Measurements from ENCODE around the gene CDH12.
"Not testable (repeated sequence)": the region's sequence is repeated elsewhere in the genome, so short reads cannot be mapped to it uniquely, and the experiment has no call there.

The CDH12 gene

DNA sequence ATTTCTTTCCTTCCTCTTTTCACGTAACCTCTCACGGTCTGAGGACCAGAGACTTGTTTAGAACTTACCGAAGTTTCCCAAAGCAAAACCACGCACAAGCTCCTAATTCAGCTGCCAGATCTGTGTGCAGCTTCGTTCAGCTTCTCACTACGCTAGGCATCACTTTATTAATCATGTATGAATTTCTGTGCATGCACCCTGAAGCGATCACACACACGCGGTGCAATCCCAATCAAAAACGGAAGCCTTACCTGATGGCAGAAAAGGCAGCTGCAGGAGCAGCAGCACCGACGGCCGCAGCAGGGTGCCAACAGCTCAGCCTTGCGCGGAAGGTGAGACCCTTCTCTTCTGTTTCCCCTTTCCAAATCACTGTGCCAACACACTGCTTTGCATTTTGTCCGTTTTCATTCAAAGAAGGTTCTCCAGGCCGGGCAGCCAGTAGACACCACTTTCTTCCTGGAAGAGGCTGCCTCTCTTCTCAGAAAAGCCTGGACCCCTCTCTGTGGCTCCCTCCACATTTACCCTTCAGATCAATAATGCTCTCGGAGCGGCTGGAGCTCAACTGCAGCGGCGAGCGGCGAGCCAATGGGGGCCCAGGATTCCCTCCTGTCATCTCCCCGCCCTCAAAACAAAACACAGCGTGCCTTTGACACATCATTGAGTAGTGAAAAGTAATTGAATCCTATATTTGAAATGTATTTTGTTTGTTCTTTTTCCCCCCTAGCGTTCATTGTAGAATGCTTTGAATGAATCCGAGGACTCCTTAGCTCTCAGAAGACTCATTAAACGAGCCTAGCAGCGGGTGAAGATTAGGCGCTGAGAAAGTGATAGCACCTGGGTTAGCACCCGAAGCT lies at the start of gene CDH12:
TSS of gene CDH12 (minus strand) at position 538 of the 854 bp plus-strand sequence.
- DNase-seq (ENCODE audit: low spot score) = no peak

DNA sequence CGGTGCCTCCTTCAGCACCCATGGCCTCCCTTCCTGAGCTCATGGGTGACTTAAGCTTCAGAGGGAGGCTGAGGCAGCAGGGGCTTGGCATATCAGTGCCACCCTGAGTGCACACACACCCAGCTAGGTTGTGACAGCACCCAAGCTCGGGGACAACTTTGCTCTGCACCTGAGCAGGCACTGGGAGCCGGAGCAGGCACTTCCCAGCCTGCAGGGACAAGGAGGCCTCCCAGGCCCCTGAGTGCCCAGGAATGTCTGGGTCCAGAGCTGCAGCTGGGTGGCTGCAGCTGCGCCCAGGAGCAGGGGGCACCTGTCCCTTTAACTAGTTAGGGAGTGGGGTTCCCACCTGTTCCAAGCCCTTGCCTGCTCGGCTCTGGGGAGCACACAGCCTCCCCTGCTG lies 48.7 kb upstream of the CDH12 start:
- DNase-seq (ENCODE audit: low spot score) = no peak

DNA sequence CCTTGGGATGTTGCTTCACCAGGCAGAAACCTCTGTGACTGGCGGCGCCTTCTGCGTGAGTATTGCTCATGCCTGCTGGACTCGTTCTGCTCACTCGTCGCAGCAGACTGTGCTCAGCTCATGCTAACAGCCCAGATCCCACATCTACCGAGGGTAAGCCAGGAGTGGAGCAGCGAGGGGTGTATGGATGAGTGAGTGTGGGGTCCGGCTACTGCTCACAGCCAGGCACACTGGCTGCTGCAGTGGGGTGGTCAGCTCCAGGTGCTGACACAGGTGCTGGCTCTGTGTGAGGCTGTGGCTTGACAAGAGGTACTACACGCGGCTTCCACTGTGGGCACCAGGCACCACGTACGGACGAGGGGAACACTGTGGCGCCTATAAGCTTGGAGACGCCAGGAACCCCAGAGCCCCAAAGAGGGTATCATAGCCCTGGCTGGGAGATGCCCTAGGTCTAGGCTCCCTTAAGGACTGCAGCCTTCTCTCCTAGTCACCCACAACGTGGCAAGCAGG lies 47.7 kb upstream of the CDH12 start:
- DNase-seq (ENCODE audit: low spot score) = no peak

DNA sequence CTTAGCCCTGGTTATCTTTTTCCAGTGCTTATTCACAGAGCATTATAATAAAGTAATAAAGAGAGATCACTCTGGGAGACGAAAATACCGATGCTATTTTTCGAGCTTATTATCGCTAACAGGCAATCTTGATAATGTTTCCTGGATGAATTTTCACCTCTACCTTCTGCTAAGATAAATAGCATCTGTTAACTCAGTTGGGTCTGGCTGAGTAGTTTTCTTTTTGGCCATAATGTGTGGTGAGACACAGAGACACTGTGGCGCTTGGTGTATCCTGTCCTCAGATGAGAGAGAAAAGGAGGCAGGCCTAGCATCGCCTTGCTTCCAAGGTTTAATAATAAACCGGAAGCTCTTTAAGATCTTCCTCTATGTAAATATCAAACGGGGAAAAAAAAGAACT lies 46.2 kb upstream of the CDH12 start:
- DNase-seq (ENCODE audit: low spot score) = no peak

DNA sequence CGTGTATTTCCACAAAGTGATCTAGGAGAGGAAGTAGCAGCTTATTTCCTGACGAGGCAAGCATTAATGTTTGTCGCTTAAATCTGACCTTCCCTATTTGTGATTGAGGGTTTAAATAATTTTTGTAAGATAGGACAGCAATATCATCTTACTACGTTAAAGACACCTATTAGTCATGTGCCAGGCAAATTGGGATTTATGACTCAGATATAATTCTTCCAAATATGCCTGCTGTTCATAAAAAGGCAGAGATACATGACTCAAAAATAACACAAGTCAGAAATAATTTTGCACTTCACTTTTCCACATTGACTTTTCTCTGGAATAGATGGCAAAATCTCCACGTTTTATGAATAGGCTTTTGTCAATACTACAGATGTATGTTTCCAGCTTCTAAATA lies 43.0 kb upstream of the CDH12 start:
- no peak for DNase-seq (ENCODE audit: low spot score)

DNA sequence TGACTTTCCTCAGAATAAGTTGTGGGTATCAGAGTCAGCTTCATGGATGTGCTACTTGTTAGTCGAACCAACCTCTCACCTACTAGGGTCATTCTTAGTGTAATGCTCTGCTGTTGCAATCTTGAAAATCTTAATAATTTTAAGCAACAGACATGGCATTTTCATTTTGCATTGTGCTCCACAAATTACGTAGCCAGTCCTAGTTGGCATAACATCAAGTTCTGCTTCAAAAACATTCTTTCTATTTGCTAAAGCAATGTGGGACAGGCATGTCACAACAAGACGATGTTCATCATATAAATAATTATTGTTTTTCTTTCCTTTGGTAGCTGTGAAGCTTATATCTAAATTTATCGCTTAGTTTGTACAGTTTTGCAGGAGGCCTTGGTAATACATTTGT lies 39.3 kb upstream of the CDH12 start:
- DNase-seq (ENCODE audit: low spot score) = no peak

DNA sequence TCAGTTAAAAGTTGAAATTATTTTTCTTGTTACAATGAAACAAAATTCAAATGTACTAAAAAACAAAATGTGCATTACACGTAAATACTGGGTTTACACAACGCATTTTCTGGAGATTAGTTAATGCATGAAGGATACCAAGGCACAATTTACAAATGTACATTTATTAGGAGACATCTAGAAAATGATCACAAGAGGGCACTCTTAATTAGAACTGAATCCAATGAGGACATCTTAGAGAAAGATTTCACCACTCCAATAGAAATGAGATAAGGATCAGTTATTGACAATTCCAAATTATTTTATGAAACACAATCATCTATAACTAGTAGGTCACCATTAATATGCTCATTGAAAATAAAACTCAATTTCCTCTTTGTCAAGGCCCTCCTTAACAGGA lies 36.6 kb upstream of the CDH12 start:
- no peak for DNase-seq (ENCODE audit: low spot score)

DNA sequence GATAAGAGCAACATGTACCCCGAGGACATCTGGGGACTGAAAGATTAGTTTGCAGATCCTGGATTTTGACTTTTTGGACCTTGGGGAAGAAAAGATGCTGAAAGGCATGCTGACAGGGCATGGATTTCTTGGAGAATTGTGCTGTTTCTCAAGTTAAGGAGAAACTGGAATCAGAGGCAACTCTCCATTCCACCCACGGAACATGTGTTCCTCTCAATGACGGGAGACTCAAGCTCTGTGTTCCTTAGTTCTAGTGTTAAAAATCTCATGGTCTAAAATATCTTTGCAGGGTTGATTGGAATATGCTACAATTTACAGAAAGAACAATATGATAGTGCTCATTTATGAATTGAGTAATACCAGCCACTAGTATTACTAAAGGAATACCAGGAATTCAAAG lies 34.4 kb upstream of the CDH12 start:
- no peak for DNase-seq (ENCODE audit: low spot score)

DNA sequence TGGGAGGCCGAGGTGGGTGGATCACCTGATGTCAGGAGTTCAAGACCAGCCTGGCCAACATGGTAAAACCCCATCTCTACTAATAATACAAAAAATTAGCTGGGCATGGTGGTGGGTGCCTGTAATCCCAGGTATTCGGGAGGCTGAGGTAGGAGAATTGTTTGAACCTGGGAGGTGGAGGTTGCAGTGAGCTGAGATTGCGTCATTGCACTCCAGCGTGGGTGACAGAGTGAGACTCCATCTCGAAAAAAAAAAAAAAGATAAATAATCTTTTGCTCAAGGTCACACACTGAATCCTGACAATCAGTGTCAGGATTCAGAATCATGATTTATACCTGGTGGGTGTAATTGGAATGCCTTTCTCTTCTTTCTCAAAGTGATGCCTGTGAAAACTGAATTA lies 5.8 kb upstream of the CDH12 start:
- DNase-seq (ENCODE audit: low spot score) = not testable (repeated sequence)

DNA sequence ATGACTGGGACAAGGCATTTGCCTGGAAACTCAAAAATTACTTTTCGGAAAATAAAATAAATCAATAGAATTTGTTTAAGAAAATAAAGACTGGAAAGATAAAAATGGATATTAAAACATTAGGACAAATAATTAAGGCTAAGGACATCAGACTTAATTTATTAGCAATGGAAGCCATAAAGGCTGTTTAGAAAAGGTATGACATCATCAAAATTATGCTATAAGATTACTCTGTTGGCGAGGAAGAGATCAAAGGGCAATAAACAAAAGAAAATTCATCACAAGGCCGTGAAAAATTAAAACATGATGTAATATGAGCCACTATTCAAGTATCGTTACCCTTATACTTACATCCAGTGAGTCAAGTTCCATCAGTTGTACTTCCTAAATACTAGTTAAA lies 2.7 kb upstream of the CDH12 start:
- DNase-seq (ENCODE audit: low spot score) = no peak

DNA sequence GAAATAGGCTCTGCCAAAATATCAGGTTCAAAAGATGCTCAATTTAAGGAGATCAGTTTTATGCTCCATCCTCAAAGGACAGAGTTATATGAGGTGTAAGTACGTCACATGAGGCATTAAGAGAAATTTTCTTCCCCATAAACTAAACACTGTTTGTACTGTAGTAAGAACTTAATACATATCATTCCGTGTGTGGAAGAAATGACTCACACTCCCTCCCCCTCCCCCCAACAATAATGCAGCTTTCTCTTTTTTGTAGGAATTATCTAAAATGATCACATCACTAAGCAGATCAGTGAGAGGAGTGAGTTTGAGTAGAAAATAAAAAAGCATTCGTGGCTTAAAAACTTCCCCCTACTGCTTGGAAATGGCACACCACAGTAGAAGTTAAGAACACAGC lies 2.2 kb downstream of the CDH12 start:
- DNase-seq (ENCODE audit: low spot score) = no peak

DNA sequence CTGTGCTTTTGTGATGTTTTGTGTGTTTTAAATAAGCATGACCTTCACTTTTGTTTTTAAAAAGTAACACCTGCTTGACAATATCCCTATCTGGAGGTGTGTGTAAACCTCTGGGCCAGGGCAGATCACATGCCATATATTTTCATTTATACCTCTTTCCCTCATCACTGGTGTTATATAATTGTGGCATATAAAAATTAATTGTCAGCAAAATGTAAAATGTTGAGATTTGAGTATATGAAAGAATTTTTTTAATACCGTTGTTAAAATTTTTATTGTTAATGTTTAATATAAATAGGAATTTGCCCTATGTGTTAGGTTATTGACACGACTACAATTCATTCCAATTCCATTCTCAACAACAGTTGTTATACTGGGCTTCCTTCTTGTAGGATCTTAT lies 6.5 kb downstream of the CDH12 start:
- no peak for DNase-seq (ENCODE audit: low spot score)

DNA sequence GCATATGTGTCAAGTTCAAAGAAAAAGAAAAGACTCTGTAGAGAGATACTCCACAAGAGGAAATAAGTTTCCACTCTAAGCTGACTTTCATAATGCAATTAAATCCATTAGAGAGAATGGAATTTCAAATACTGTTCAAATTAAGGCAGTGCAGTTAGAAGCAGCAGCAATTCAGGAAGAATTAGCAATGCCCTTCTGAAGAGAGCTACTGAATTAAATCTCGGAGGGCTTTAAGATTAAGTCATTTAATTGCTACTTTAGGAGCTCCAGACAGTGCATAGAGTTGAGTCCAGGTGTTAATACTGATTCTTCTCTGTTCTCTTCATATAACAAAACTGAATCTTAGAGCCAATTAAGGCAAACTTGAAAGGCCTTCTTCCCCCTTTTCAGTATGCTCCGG lies 8.5 kb downstream of the CDH12 start:
- no peak for DNase-seq (ENCODE audit: low spot score)

DNA sequence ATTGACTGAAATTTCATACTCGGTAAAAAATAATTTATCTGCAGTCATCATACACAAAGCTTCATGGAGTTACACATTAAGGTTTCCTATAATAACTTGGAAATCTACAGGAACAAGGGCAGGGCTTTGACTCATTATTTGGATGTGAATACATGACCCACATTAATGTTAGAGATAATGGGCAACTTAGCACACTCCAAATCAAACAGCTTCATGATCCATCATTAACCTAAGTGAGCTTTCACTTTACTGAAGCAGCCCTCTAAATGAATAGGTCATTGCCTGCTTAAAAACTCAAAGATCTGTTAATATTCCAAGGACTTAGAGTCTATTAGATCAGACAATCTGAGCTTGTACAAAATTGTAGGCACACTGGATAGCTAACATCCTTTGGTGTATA lies 9.0 kb downstream of the CDH12 start:
- DNase-seq (ENCODE audit: low spot score) = no peak

DNA sequence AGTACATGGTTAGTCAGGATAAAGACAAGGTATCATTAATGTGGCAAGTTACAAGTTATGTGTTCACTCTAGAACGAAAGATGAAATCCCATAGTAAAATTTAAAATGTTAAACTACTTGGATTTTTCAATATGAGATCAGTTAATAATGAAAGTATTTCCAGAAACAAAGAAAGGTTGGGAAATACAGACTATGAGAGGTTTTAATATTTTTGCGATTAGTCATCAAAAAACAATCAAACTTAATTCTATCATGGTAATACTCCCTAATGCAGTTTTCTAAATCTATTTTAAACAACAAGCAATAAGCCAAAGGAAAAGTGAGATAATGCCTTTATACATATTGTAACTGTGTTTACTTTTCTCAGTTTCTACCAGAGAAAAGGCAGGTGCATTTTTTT lies 10.6 kb downstream of the CDH12 start:
- no peak for DNase-seq (ENCODE audit: low spot score)

DNA sequence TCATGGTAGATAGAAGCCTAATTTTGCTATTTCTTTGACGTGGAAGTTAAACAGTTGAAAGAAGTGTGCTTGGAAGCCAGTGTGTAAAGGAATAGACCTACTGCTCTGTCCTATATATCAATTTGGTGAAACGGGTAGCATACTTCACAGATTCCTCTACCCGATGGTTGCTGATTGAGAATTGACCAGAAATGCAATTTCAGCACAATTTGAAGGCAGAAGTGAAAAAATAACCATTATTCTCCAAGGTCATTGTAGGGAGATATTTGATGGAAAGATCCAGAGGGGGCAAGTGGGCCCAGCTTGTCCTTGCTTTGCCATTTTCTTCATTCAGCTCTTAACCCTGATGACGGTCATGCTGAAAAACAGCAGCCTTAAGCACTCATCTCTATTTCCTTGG lies 15.3 kb downstream of the CDH12 start:
- no peak for DNase-seq (ENCODE audit: low spot score)

DNA sequence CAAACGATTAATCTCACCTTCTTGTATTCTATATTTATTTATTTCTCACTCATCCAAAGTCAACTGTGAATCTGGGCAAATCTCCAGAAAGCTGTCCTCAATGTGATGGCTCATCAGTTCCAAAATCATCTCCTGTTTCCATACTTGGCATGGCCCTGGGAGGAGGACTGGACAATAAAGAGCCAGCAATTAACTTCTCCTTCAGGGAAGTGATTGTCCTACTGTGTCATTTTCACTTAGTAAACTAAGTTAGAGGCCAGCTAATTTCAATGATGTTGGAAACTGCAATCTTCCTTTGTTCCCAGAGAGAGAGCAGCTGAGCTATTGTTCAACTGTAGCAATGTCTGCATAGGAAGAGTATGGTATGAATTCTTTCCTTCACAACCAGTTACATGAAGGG lies 17.5 kb downstream of the CDH12 start:
- DNase-seq (ENCODE audit: low spot score) = no peak

DNA sequence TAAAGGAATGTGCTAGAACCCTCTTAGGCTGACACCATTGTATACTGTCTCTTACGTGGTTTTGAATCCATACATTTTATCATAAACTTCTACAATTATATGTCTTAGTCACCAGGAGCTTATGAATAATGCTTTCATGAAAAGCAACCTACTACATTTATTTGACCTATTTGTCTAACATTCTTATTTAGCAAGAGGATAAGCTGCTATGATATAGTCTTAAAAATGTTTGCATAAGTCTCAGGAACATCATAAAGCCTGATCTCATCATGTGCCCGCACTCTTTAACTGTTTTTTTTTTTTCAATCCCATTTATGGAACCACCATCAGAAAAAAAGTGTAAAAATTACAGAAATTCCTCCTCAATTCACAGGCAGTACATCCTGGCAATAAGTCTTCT lies 59.7 kb downstream of the CDH12 start:
- DNase-seq (ENCODE audit: low spot score) = no peak

DNA sequence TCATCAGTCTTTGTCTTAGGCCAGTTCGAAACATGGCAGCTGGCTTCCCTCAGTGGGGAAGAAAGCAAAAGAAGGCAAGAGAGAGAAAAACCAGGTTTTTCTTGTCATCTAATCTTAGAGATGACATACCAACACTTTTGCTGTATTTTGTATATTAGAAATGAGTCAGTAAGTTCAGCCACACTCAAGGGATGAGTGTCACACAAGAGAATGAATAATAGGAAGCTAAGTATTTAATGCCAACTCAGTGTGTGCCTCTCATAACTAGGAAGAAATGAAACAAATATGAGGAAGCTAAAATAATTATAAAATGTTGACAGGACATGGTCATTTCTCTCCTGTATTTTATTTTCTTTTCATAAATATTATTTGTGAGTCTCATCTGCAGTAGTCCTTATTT lies 65.3 kb downstream of the CDH12 start:
- no peak for DNase-seq (ENCODE audit: low spot score)

DNA sequence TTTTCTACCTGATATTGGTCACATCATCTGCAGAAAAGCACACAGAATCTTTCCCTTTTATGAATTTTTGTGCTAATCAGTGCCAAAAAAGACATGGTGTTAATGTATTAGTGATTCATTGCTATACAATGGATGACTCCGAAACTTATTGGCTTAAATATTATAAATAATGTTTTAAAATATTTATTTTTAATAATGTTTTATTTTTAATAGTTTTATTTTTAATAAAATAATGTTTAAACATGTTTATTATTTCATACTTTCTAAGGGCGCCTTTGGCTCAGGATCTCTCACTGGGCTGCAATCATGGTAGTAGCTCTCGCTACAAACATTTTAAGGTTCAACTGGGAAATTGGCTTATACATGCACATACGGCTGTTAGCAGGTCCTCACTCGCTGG lies 65.7 kb downstream of the CDH12 start:
- no peak for DNase-seq (ENCODE audit: low spot score)

DNA sequence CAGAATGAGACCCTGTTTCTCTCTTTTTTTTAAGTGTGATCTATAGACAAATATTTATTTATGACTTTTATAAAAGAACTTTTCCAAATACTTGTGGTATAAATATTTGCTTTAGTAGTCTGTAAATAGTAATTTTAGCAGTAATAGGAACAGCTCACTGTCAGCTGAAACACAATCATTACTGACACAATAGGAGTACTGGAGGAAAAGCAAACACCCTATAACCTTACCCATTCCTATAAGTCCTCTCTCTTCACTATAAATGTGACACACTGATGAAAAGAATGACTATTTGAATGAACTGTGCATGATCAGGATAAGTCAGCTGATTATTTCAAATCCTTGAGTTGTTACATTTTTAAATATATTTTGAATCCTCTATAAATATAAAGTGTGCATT lies 72.4 kb downstream of the CDH12 start:
- DNase-seq (ENCODE audit: low spot score) = no peak

DNA sequence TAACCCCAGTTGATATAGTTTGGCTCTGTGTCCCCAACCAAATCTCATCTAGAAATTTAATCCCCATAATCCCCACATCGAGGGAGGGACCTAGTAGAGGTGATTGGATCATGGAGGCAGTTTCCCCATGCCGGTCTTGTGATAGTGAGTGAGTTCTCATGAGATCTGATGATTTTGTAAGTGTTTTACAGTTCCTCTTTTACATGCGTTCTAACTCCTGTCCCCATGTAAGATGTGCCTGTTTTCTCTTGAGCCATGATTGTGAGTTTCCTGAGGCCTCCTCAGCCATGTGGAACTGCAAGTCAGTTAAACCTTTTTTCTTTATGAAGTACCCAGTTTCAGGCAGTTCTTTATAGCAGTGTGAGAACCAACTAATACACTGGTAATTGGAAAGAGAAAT lies 73.6 kb downstream of the CDH12 start:
- DNase-seq (ENCODE audit: low spot score) = no peak

DNA sequence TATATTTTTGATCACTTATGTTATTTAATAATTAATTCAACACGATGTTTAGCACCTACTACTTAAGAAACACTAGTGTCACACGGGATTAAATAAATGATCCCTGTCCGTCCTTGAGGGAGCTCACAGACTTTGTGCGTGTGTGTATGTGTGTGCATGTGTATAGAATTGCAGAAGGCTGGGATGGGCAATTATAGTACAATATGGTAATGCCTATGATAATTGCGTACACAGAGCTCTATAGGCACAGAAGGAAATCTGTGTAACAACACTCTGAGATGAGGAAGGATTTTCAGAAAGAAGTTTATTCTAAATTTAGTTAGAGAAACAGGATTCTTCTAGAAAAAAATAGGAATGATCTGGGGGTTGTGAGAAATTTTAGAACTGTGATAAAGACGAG lies 76.9 kb downstream of the CDH12 start:
- DNase-seq (ENCODE audit: low spot score) = no peak

DNA sequence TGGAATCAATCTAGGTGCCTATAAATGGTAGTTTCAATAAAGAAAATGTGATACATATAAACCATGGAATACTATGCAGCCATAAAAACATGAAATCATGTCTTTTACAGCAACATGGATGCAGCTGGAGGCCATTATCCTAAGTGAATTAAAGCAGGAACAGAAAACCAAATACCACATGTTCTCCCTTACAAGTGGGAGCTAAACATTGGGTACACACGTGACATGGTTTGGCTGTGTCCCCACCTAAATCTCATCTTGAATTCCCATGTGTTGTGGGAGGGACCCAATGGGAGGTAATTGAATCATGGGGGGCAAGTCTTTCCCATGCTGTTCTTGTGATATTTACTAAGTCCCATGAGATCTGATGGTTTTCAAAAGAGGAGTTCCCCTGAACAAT lies 78.9 kb downstream of the CDH12 start:
- not testable (repeated sequence) for DNase-seq (ENCODE audit: low spot score)

Data from AG08395 (cell line).